SK-N-SH (cell line): ENCODE measurements around the gene SLC2A14.
"Not testable (repeated sequence)": the region's sequence is repeated elsewhere in the genome, so short reads cannot be mapped to it uniquely, and the experiment has no call there.

Source experiments
- CTCF ChIP-seq: fragments of 200-600 bp; sonication (generic); IDR thresholded peaks from 2 replicates; pipeline ENCODE4 v1.6.1; 2017; ENCODE audit warnings: antibody characterized with exemption, mild to moderate bottlenecking, moderate library complexity
- MEF2A ChIP-seq: IDR thresholded peaks from 2 replicates; pipeline ENCODE4 v1.4.0; 2012; ENCODE audit warnings: low read depth, borderline replicate concordance
- MXI1 ChIP-seq: IDR thresholded peaks from 2 replicates; pipeline ENCODE4 v1.6.1; 2012; ENCODE audit warnings: mild to moderate bottlenecking, low read depth, low read length, improper control_type of control experiment
- NFIC ChIP-seq: IDR thresholded peaks from 2 replicates; pipeline ENCODE4 v1.4.0; 2012; ENCODE audit warnings: borderline replicate concordance
- POLR2AphosphoS5 ChIP-seq: IDR thresholded peaks from 2 replicates; pipeline ENCODE4 v1.6.1; 2012; ENCODE audit warnings: low read depth, low read length
- RAD21 ChIP-seq: IDR thresholded peaks from 2 replicates; pipeline ENCODE4 v1.6.1; 2012; ENCODE audit warnings: mild to moderate bottlenecking, low read length
- RFX5 ChIP-seq: IDR thresholded peaks from 2 replicates; pipeline ENCODE4 v1.6.1; 2012; ENCODE audit warnings: mild to moderate bottlenecking, improper control_type of control experiment, low read length
- SIN3A ChIP-seq: IDR thresholded peaks from 2 replicates; pipeline ENCODE4 v1.6.1; 2012; ENCODE audit warnings: low read depth, mild to moderate bottlenecking, low read length, moderate library complexity, borderline replicate concordance
- TAF1 ChIP-seq: IDR thresholded peaks from 2 replicates; pipeline ENCODE4 v1.6.1; 2012; ENCODE audit warnings: low read depth, mild to moderate bottlenecking, low read length, moderate library complexity, borderline replicate concordance
- TEAD4 ChIP-seq: IDR thresholded peaks from 2 replicates; pipeline ENCODE4 v1.4.0; 2012; ENCODE audit warnings: mild to moderate bottlenecking, borderline replicate concordance; ENCODE audit not compliant: insufficient read depth
- ZBTB33 ChIP-seq: IDR thresholded peaks from 2 replicates; pipeline ENCODE4 v1.4.0; 2012; ENCODE audit warnings: low read depth, borderline replicate concordance
- TF ChIP-seq, protein P1 (sequence below): IDR thresholded peaks from 2 replicates; pipeline ENCODE4 v1.4.0; 2012; ENCODE audit warnings: low read depth

- TF ChIP-seq POLR2AphosphoS5, RFX5, ZBTB33, MXI1, CTCF, SIN3A, NFIC, TEAD4, TAF1, RAD21, MEF2A: not testable (repeated sequence)
- TF ChIP-seq, protein P1, sequence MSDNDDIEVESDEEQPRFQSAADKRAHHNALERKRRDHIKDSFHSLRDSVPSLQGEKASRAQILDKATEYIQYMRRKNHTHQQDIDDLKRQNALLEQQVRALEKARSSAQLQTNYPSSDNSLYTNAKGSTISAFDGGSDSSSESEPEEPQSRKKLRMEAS: not testable (repeated sequence)
Measured at GRCh38 chr12:7902416-7902815, 29.7 kb upstream of the SLC2A14 start.
